Fibroblast of lung (primary cell): ENCODE data around the gene BCS1L. TPM values are rescaled to one million over a fixed set of nuclear protein-coding genes. Genes with fewer than 3 reads are reported as not detected.

Source experiments
- DNase-seq, 2 donors: peaks; one replicate each; pipeline versions ENCODE4 v3.0.0 to v3.0.0-alpha.2; 2010; ENCODE audit warnings: low read depth in 2 of 2
- H2AFZ ChIP-seq: 2 replicates; pipeline ENCODE4 v1.5.1; 2012; ENCODE audit warnings: low read length, control low read depth, inconsistent platforms
- H3K27ac ChIP-seq: 2 replicates; pipeline ENCODE4 v1.5.1; 2011; ENCODE audit warnings: low read length, control low read depth; ENCODE audit not compliant: insufficient read depth
- H3K27me3 ChIP-seq: 2 replicates; pipeline ENCODE4 v1.5.1; 2011; ENCODE audit warnings: mild to moderate bottlenecking, low read length; ENCODE audit not compliant: control insufficient read depth, insufficient read depth
- H3K36me3 ChIP-seq: 2 replicates; pipeline ENCODE4 v1.5.1; 2011; ENCODE audit warnings: low read length; ENCODE audit not compliant: control insufficient read depth, insufficient read depth
- H3K4me1 ChIP-seq: 2 replicates; pipeline ENCODE4 v1.5.1; 2011; ENCODE audit warnings: low read length; ENCODE audit not compliant: control insufficient read depth, insufficient read depth; ENCODE audit errors: extremely low read depth
- H3K4me2 ChIP-seq: 2 replicates; pipeline ENCODE4 v1.5.1; 2011; ENCODE audit warnings: low read length, control low read depth; ENCODE audit not compliant: insufficient read depth; ENCODE audit errors: extremely low read depth
- H3K4me3 ChIP-seq, 4 experiments: fragments of 200-600 bp in 1 of 4; sonication (generic) in 1 of 4; replicated peaks in 1 of 4; 2 replicates each; pipeline ENCODE4 v1.5.1; 2011 to 2016; ENCODE audit warnings: low read length in 4 of 4, low read depth in 3 of 4, mild to moderate bottlenecking in 3 of 4, control low read depth in 2 of 4, inconsistent platforms in 1 of 4, mixed read lengths in 1 of 4; ENCODE audit not compliant: insufficient read depth in 1 of 4; ENCODE audit errors: control extremely low read depth in 1 of 4
- H3K79me2 ChIP-seq: 2 replicates; pipeline ENCODE4 v1.5.1; 2012; ENCODE audit warnings: mild to moderate bottlenecking, low read length, inconsistent platforms; ENCODE audit not compliant: control insufficient read depth, insufficient read depth
- H3K9ac ChIP-seq: 2 replicates; pipeline ENCODE4 v1.5.1; 2011; ENCODE audit warnings: mild to moderate bottlenecking, low read length, control low read depth; ENCODE audit not compliant: insufficient read depth
- H3K9me3 ChIP-seq: 2 replicates; pipeline ENCODE4 v1.5.1; 2012; ENCODE audit warnings: low read depth, low read length; ENCODE audit not compliant: control insufficient read depth, insufficient read depth
- H4K20me1 ChIP-seq: 2 replicates; pipeline ENCODE4 v1.5.1; 2011; ENCODE audit warnings: low read length; ENCODE audit not compliant: control insufficient read depth, insufficient read depth; ENCODE audit errors: extremely low read depth
- CTCF ChIP-seq, 2 donors: IDR thresholded peaks in 1 of 2; conservative IDR thresholded peaks in 1 of 2; 1 replicate in 1 of 2; 2 replicates in 1 of 2; pipeline ENCODE4 v1.5.1; 2011 to 2012; ENCODE audit warnings: low read length in 2 of 2, control low read depth in 1 of 2, inconsistent platforms in 1 of 2, low read depth in 1 of 2, mild to moderate bottlenecking in 1 of 2
- EZH2 ChIP-seq: IDR thresholded peaks from 2 replicates; pipeline ENCODE4 v1.5.1; 2012; ENCODE audit warnings: low read length, control low read depth, mild to moderate bottlenecking; ENCODE audit errors: missing control alignments
- polyA plus RNA-seq, 2 donors: library from polyadenylated mRNA; depleted of rRNA in 1 of 2; stranded (reverse) in 1 of 2; unstranded in 1 of 2; fragments of >200 nt; gene quantifications; 2 replicates each; pipeline ENCODE4 v1.2.1, GENCODE V29; 2011 to 2012; ENCODE audit warnings: missing spikeins in 1 of 2
- total RNA-seq: library from RNA; depleted of rRNA; stranded (reverse); fragments of >200 nt; gene quantifications from 2 replicates; pipeline ENCODE4 v1.2.1, GENCODE V29; 2014

Gene BCS1L
- total and polyA plus RNA-seq, 2 donors (not counting 1 experiment from before 2014, with no cell fraction given), result 28.8 to 38.3 TPM

DNA sequence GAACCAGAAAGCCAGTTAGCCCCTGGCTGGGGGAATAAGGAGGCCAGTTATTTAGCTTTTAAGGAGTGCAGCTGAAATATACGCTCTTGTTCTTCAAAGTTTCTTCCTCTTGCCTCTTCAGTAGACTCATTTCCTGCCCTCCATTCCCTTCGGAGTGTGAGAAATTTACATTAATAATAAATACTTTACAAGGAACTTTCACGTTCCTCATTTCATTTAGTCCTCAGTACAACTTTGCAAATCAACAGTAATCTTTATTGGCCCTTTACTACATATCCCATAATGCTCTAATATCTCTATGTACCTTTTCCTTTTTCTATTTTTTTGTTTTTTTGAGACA is 36.1 kb upstream of the BCS1L start:
- Histone ChIP-seq H3K9me3 (no peaks in the 10 kb centered on the region), H3K4me2 (no peak overlapping the region), H3K4me3 (no peak overlapping the region), H2AFZ (no peak overlapping the region), H3K36me3 (no peaks in the 10 kb centered on the region), H3K27me3 (no peaks in the 10 kb centered on the region), H3K4me1 (no peaks in the 10 kb centered on the region), H3K9ac (no peak overlapping the region), H4K20me1 (no peaks in the 10 kb centered on the region), H3K79me2 (no peaks in the 10 kb centered on the region), H3K27ac (no peak overlapping the region)
- no peak for DNase-seq
- no peak for TF ChIP-seq CTCF (conservative IDR thresholded peaks at IDR 0.05 in 1 of 2, IDR thresholded peaks at IDR 0.05 in 1 of 2; ENCODE audit: low read depth in 1 of 2, low read length in 2 of 2)
- no peak for TF ChIP-seq EZH2

DNA sequence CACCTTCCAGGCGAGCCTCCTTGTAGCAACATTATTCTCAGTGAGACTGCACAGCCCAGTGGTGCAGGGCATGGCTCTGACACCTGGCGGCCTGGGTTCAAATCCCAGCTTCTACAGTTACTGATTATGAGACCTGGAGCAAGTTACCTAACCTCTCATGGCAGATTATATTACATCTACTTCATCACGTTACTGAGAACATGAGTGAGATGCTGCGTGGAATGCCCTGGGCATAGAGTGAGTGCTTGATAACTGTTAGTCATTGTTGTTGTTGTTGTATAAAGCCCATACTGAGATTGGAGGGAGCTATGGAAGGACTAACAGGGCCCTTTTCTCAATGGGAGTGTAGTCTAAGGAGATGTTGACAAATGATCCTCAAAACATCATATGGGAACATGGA is 33.1 kb upstream of the BCS1L start:
- Histone ChIP-seq H2AFZ (no peak overlapping the region), H3K79me2 (no peaks in the 10 kb centered on the region), H3K36me3 (no peaks in the 10 kb centered on the region), H3K4me3 (no peak overlapping the region), H3K4me1 (no peaks in the 10 kb centered on the region), H3K27me3 (no peaks in the 10 kb centered on the region), H4K20me1 (no peaks in the 10 kb centered on the region), H3K27ac (no peak overlapping the region), H3K4me2 (no peak overlapping the region), H3K9me3 (no peaks in the 10 kb centered on the region), H3K9ac (no peak overlapping the region)
- DNase-seq, result no peak
- no peak for TF ChIP-seq CTCF (conservative IDR thresholded peaks at IDR 0.05 in 1 of 2, IDR thresholded peaks at IDR 0.05 in 1 of 2; ENCODE audit: low read depth in 1 of 2, low read length in 2 of 2)

GRCh38 chr2:218627939-218628338 is 31.5 kb upstream of the BCS1L start:
- H4K20me1 ChIP-seq, result no peaks in the 10 kb centered on the region
- no peak for DNase-seq
- H3K4me1 ChIP-seq, result no peaks in the 10 kb centered on the region
- H3K4me2 ChIP-seq, result no peak overlapping the region
- H3K27ac ChIP-seq, result no peak overlapping the region
- H3K27me3 ChIP-seq, result no peaks in the 10 kb centered on the region
- no peak overlapping the region for H3K9ac ChIP-seq
- H3K36me3 ChIP-seq, result no peaks in the 10 kb centered on the region
- no peak for TF ChIP-seq EZH2
- no peak for TF ChIP-seq CTCF (conservative IDR thresholded peaks at IDR 0.05 in 1 of 2, IDR thresholded peaks at IDR 0.05 in 1 of 2; ENCODE audit: low read depth in 1 of 2, low read length in 2 of 2)
- no peak overlapping the region for H3K4me3 ChIP-seq
- H2AFZ ChIP-seq, result no peak overlapping the region
- no peaks in the 10 kb centered on the region for H3K79me2 ChIP-seq
- no peaks in the 10 kb centered on the region for H3K9me3 ChIP-seq
